ENCODE results near the gene BSND. TPM values are rescaled to one million over a fixed set of nuclear protein-coding genes. Genes with fewer than 3 reads are reported as not detected.

Gene BSND
- polyA plus RNA-seq, 10 donors: 0.03 to 0.08 (median 0.05) TPM; not detected in 6

- DNase-seq: no peak
Observed at GRCh38 chr1:55060133-55060999, 61.6 kb downstream of the BSND start.

- no peak for DNase-seq
Observed at GRCh38 chr1:55061000-55061705, 62.4 kb downstream of the BSND start.

Other genes with a start within 250 kb of the BSND start
- gene PARS2, start 234.4 kb upstream of the BSND start, polyA plus RNA-seq (ENCODE audit: insufficient read length in 10 of 10): 1 to 10 TPM; 3.6 to 5.3 (median 4.4) TPM
- 1 to 10 TPM in 2 of 10 donors, under 1 TPM in 5, not detected in 3; 0.06 to 1.7 (median 0.23) TPM for gene TTC22, start 197.6 kb upstream of the BSND start, polyA plus RNA-seq (ENCODE audit: insufficient read length in 10 of 10)
- 10 to 100 TPM; 16.4 to 47.8 (median 23.9) TPM for gene DHCR24, start 111.7 kb upstream of the BSND start, polyA plus RNA-seq (ENCODE audit: insufficient read length in 10 of 10)
- gene TMEM61, start 18.3 kb upstream of the BSND start, polyA plus RNA-seq (ENCODE audit: insufficient read length in 10 of 10): under 1 TPM in 2 of 10 donors, not detected in 8; 0.16 to 0.30 TPM
- 10 to 100 TPM in 1 of 10 donors, 1 to 10 TPM in 9; 2.7 to 27.2 (median 4.8) TPM for gene PCSK9, start 40.6 kb downstream of the BSND start, polyA plus RNA-seq (ENCODE audit: insufficient read length in 10 of 10)
- gene USP24, start 216.4 kb downstream of the BSND start, polyA plus RNA-seq (ENCODE audit: insufficient read length in 10 of 10): 10 to 100 TPM; 26.6 to 52.5 (median 37.2) TPM